Fibroblast of peridontal ligament (primary cell): ENCODE results near the gene BOK.

ENCODE experiments used
- DNase-seq: peaks from one replicate; pipeline ENCODE4 v3.0.0-alpha.2; 2010; ENCODE audit errors: extremely low read depth

The BOK gene

DNA sequence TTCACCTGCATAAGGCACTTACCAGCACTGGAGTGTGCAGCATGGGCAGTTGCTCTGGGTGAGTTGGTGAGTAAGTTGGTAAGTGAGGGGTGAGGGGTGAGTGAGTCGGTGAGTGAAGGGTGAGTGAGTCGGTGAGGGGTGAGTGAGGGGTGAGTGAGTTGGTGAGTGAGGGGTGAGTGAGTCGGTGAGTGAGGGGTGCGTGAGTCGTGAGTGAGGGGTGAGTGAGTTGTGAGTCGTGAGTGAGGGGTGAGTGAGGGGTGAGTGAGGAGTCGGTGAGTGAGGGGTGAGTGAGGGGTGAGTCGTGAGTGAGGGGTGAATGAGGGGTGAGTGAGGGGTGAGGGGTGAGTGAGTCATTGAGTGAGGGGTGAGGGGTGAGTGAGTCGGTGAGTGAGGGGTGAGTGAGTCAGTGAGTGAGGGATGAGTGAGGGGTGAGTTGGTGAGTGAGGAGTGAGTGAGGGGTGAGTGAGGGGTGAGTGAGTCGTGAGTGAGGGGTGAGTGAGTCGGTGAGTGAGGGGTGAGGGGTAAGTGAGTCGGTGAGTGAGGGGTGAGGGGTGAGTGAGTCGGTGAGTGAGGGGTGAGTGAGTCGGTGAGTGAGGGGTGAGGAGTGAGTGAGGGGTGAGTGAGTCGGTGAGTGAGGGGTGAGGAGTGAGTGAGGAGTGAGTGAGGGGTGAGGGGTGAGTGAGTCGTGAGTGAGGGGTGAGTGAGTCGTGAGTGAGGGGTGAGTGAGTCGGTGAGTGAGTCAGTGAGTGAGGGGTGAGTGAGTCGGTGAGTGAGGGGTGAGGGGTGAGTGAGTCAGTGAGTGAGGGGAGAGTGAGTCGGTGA lies 61.3 kb downstream of the BOK start:
- no peak for DNase-seq

DNA sequence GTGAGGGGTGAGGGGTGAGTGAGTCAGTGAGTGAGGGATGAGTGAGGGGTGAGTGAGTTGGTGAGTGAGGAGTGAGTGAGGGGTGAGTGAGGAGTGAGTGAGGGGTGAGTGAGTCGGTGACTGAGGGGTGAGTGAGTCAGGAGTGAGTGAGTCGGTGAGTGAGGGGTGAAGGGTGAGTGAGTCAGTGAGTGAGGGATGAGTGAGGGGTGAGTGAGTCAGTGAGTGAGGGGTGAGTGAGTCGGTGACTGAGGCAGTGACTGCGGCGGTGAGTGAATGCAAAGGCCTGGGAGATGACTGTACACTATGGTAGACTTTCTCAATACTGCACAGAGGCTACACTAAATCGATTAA lies 61.8 kb downstream of the BOK start:
- no peak for DNase-seq
